OCI-LY7 (cell line): Measurements from ENCODE around the gene TBCEL. TPM values are rescaled to one million over a fixed set of nuclear protein-coding genes. Genes with fewer than 3 reads are reported as not detected.

Experiments used
- BruUV-seq: library from RNA; stranded (reverse); fragments of 400-500 nt; replicated peaks from 2 replicates; lab custom pipeline; 2021; lab: Mats Ljungman, UMichigan
- CTCF ChIA-PET: fragments of 300-600 bp; sonication (Branson Sonifier 250); formaldehyde crosslinking; loops from one replicate; lab custom pipeline; 2022; ENCODE audit warnings: antibody characterized with exemption; ENCODE audit not compliant: unreplicated experiment; lab: Charles Lee
- POLR2A ChIA-PET: fragments of 300-600 bp; sonication (Branson Sonifier 250); formaldehyde crosslinking; loops from one replicate; lab custom pipeline; 2022; ENCODE audit warnings: antibody characterized with exemption; lab: Charles Lee
- DNase-seq: peaks from one replicate; pipeline ENCODE4 v3.0.0-alpha.2; 2015; ENCODE audit warnings: low spot score
- H2AFZ ChIP-seq: fragments of 200-600 bp; sonication (generic), shearing (Covaris generic); 2 replicates; pipeline ENCODE4 v1.6.1; 2014; ENCODE audit warnings: mild to moderate bottlenecking, antibody characterized with exemption, low read length, moderate library complexity
- H3K27ac ChIP-seq: fragments of 200-600 bp; sonication (generic); 2 replicates; pipeline ENCODE4 v1.5.1; 2014; ENCODE audit warnings: mixed run types, low read depth, mild to moderate bottlenecking, moderate library complexity, low read length, inconsistent platforms; ENCODE audit not compliant: poor library complexity, severe bottlenecking
- H3K36me3 ChIP-seq: fragments of 200-600 bp; sonication (generic); 2 replicates; pipeline ENCODE4 v1.6.1; 2014; ENCODE audit warnings: mild to moderate bottlenecking, antibody characterized with exemption, low read length, moderate library complexity, mixed read lengths; ENCODE audit not compliant: insufficient read depth
- H3K4me1 ChIP-seq: fragments of 200-600 bp; sonication (generic); 2 replicates; pipeline ENCODE4 v1.5.1; 2014; ENCODE audit warnings: mild to moderate bottlenecking, low read length; ENCODE audit not compliant: insufficient read depth, poor library complexity, severe bottlenecking
- H3K4me2 ChIP-seq: fragments of 200-600 bp; sonication (generic); 2 replicates; pipeline ENCODE4 v1.6.1; 2014; ENCODE audit warnings: mild to moderate bottlenecking, low read length
- H3K4me3 ChIP-seq: fragments of 200-600 bp; sonication (generic); 2 replicates; pipeline ENCODE4 v1.5.1; 2014; ENCODE audit warnings: mild to moderate bottlenecking, low read depth, low read length; ENCODE audit not compliant: poor library complexity, severe bottlenecking
- H3K79me2 ChIP-seq: fragments of 200-600 bp; sonication (generic); 2 replicates; pipeline ENCODE4 v1.6.1; 2016; ENCODE audit warnings: low read depth, mild to moderate bottlenecking, low read length, moderate library complexity, mixed read lengths; ENCODE audit not compliant: insufficient read depth
- H3K9me2 ChIP-seq: fragments of 200-600 bp; sonication (generic); 2 replicates; pipeline ENCODE4 v1.6.1; 2016; ENCODE audit warnings: mild to moderate bottlenecking, low read length, mixed read lengths; ENCODE audit not compliant: insufficient read depth
- H3K9me3 ChIP-seq: fragments of 200-600 bp; sonication (generic); 2 replicates; pipeline ENCODE4 v1.6.1; 2014; ENCODE audit warnings: mild to moderate bottlenecking, mixed run types, low read length, mixed read lengths
- H4K20me1 ChIP-seq: fragments of 200-600 bp; sonication (generic); 2 replicates; pipeline ENCODE4 v1.6.1; 2014; ENCODE audit warnings: mild to moderate bottlenecking, antibody characterized with exemption, low read length, moderate library complexity, mixed read lengths; ENCODE audit not compliant: insufficient read depth
- EZH2phosphoT487 ChIP-seq: fragments of 200-600 bp; sonication (generic); IDR thresholded peaks from 2 replicates; pipeline ENCODE4 v1.6.1; 2018; ENCODE audit warnings: low read depth, borderline replicate concordance, mild to moderate bottlenecking, mixed run types, antibody characterized with exemption, low read length, moderate library complexity, mixed read lengths
- intact Hi-C: fragments of 100-400 bp; cut with micrococcal nuclease; formaldehyde crosslinking; loops from one replicate; pipeline ENCODE4 v1.10.0; 2022; ENCODE audit not compliant: unreplicated experiment
- total RNA-seq, 2 experiments: library from RNA; depleted of rRNA in 1 of 2; stranded (reverse); fragments of >200 nt in 1 of 2; shearing (Covaris generic) in 1 of 2; gene quantifications; 2 replicates each; pipeline ENCODE4 v1.2.3, GENCODE V29; 2014 to 2022
- TF ChIP-seq, protein P1 (sequence below): fragments of 200-600 bp; sonication (generic); conservative IDR thresholded peaks from 2 replicates; pipeline ENCODE4 v1.5.1; 2014; ENCODE audit warnings: mild to moderate bottlenecking, antibody characterized with exemption, low read length, moderate library complexity, mixed read lengths

The TBCEL gene
- total RNA-seq, 2 experiments from 2014 or later, result 13.0 to 17.1 TPM

DNA sequence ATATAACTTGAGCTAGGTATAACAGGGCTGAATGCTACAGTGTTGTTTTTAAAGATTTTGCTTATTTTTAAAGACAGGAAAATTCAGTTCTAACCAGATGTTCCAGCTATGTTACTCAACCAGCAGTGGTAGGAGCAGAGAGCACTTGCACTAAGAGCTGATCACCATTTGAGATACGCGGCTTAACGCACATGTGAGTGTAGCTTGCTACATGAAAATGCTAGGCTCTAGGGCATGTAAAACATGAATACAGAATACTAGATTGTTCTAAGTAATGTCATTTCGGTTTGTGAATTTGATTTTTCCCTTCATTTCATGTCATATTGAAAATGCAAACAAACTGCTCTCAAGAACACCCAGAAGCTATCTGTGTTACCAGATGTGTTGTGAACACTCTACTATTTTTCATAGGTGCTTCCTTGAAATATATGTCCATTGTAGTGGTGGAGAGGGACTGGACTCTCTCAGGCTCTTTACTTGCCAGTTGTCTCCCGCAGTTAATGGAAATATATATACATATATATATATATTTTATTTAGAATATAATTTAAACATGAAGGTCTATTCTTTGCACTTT, 66.3 kb downstream of the TBCEL start:
- no peaks in the 10 kb centered on the region for H3K9me3 ChIP-seq
- CTCF ChIA-PET, result no interaction called here
- H3K4me3 ChIP-seq, result no peak overlapping the region
- H3K4me2 ChIP-seq, result no peak overlapping the region
- H4K20me1 ChIP-seq, result no peaks in the 10 kb centered on the region
- H3K27ac ChIP-seq, result no peak overlapping the region
- H3K9me2 ChIP-seq, result no peaks in the 10 kb centered on the region
- no peaks in the 10 kb centered on the region for H3K4me1 ChIP-seq
- TF ChIP-seq EZH2phosphoT487, result no peak
- TF ChIP-seq, protein P1, sequence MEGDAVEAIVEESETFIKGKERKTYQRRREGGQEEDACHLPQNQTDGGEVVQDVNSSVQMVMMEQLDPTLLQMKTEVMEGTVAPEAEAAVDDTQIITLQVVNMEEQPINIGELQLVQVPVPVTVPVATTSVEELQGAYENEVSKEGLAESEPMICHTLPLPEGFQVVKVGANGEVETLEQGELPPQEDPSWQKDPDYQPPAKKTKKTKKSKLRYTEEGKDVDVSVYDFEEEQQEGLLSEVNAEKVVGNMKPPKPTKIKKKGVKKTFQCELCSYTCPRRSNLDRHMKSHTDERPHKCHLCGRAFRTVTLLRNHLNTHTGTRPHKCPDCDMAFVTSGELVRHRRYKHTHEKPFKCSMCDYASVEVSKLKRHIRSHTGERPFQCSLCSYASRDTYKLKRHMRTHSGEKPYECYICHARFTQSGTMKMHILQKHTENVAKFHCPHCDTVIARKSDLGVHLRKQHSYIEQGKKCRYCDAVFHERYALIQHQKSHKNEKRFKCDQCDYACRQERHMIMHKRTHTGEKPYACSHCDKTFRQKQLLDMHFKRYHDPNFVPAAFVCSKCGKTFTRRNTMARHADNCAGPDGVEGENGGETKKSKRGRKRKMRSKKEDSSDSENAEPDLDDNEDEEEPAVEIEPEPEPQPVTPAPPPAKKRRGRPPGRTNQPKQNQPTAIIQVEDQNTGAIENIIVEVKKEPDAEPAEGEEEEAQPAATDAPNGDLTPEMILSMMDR, result no peak
- no peaks in the 10 kb centered on the region for H3K79me2 ChIP-seq
- POLR2A ChIA-PET, result interaction anchor here (0.6 to 1.1 kb wide), 3 partner anchors 24 to 1488 kb away, joined by 3 to 5 read pairs (median 3); no protein-coding TSS in a partner anchor
- no peak overlapping the region for H2AFZ ChIP-seq
- no TSS peak for BruUV-seq
- H3K36me3 ChIP-seq, result peaks cover 4% of the 10 kb centered on the region; the same call in 1 of the 2 replicates
- intact Hi-C loops, result no loop called here
- no peak for DNase-seq

DNA sequence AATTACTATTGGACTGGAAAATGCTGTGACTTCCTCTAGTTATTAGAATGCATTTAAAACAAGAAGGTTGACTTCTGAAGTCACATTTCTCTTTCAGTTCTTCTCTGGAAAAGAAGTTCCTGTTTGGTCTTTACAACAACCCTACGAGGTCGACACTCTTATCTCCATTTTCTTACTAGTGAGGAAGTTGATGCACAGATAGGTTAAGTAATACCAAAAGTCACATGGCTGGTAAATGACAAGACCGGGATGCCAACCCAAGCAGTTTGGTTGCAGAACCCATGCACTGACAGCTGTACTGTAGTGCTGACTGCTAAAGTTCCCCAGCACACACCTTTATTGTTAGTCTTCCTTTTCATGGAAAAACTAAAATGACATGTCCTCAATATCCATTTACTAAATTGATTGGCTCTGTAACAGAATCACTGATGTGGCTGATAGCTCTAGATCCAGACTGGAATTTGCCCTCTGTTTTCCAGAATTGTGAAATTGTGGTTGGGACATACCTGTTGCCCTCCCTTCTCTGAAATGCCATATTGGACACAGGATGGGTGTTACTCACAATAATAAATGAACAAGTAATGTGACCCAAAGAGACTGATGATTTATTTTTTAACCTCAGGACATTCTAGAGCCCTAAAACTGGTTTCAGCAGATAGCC, 67.7 kb downstream of the TBCEL start:
- Histone ChIP-seq H3K4me1 (no peaks in the 10 kb centered on the region), H2AFZ (no peak overlapping the region), H3K36me3 (peaks cover 4% of the 10 kb centered on the region; the same call in 1 of the 2 replicates), H4K20me1 (no peaks in the 10 kb centered on the region), H3K4me3 (no peak overlapping the region), H3K4me2 (no peak overlapping the region), H3K79me2 (no peaks in the 10 kb centered on the region), H3K9me3 (no peaks in the 10 kb centered on the region), H3K27ac (no peak overlapping the region), H3K9me2 (no peaks in the 10 kb centered on the region)
- POLR2A ChIA-PET, result no interaction called here
- CTCF ChIA-PET, result interaction anchor here (0.6 kb wide), 1 partner anchor 188 kb away, joined by 4 read pairs; no protein-coding TSS in a partner anchor
- BruUV-seq, result no TSS peak
- intact Hi-C loops, result no loop called here
- DNase-seq, result no peak
- TF ChIP-seq, protein P1, result no peak
- TF ChIP-seq EZH2phosphoT487, result no peak

DNA sequence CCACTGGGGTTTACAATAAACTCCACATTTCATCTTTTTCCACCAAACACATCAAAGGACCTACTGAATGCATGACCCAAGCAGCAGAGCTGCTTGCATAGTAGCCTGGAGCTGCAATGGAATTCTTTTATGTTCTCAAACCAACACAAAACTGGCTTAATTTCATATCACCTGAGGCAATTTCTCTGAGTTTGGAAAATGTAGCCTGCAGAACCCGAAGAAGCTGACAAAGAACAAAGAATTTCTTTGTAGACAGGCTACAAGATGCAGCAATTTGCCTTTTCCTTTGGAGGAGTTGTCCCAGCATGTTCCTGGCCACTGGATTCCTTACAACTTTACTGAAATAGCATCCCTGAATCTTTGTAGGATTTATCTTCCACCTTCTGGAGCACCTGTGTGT, 71.7 kb downstream of the TBCEL start:
- DNase-seq, result no peak
- Histone ChIP-seq H3K79me2 (no peaks in the 10 kb centered on the region), H3K9me2 (no peaks in the 10 kb centered on the region), H2AFZ (no peak overlapping the region), H3K36me3 (no peaks in the 10 kb centered on the region), H4K20me1 (no peaks in the 10 kb centered on the region), H3K4me1 (no peaks in the 10 kb centered on the region), H3K9me3 (no peaks in the 10 kb centered on the region), H3K27ac (no peak overlapping the region), H3K4me3 (no peak overlapping the region), H3K4me2 (no peak overlapping the region)
- no TSS peak for BruUV-seq
- POLR2A ChIA-PET, result no interaction called here
- TF ChIP-seq, protein P1, result no peak
- no peak for TF ChIP-seq EZH2phosphoT487
- CTCF ChIA-PET, result no interaction called here
- intact Hi-C loops, result no loop called here
